HG03064 (cell line): Measurements from ENCODE around the gene TIMM44.

Source experiments
- ATAC-seq: cut with Tn5 transposase; IDR thresholded peaks from one replicate; pipeline ENCODE4 v1.9.1; 2021; ENCODE audit warnings: low read depth; ENCODE audit not compliant: unreplicated experiment

Gene TIMM44

DNA sequence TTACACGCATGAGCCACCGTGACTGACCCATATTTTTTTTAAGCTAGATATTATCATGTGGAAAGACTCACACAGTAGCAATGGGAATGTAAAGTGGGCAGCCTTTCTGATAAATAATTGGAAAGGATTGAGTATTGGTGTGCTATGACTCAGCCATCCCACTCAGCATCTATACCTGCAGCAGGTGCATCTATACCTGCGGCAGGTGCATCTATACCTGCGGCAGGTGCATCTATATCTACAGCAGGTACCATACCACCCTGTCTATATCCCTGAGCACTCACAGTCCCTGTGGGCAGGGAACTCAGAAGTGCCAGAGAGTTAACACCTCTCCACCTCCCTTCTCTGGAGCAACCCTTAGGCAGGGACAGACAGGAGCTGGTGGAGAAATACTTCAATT is 60.4 kb downstream of the TIMM44 start:
- ATAC-seq = no peak

DNA sequence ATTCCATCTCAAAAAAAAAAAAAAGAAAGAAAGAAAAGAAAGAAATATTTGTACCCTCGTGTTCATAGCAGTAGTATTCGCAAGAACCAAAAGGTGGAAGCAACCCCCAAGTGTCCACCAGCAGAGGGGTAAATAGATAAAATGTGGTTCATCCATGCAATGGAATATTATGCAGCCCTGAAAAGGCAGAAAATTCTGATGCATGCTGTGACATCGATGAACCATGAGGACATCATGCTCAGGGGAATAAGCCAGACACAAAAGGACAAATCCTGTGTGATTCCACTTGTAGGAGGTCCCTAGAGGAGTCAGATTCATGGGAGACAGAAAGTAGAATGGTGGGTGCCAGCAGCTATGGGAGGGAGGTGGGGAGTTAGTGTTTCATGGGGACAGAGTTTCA is 61.6 kb downstream of the TIMM44 start:
- ATAC-seq = no peak

DNA sequence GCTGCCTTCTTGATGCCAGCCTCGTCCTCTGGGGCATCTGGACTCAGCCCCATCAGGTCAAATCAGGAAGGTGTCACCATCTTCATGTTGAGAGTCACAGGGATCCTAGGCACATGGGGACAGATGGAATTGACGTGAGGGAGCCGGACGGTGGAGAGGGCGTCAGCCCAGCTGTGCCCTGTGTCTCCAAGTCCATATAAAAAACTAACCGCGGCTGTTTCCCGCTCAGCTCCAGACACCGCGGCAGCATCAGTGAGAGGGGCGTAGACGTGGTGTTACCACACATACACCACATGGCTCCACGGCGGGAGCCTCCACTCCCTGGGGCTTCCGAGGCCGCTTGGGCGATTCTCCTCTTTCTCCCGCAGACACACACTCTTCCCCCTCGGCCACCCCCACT is 63.6 kb downstream of the TIMM44 start:
- no peak for ATAC-seq

DNA sequence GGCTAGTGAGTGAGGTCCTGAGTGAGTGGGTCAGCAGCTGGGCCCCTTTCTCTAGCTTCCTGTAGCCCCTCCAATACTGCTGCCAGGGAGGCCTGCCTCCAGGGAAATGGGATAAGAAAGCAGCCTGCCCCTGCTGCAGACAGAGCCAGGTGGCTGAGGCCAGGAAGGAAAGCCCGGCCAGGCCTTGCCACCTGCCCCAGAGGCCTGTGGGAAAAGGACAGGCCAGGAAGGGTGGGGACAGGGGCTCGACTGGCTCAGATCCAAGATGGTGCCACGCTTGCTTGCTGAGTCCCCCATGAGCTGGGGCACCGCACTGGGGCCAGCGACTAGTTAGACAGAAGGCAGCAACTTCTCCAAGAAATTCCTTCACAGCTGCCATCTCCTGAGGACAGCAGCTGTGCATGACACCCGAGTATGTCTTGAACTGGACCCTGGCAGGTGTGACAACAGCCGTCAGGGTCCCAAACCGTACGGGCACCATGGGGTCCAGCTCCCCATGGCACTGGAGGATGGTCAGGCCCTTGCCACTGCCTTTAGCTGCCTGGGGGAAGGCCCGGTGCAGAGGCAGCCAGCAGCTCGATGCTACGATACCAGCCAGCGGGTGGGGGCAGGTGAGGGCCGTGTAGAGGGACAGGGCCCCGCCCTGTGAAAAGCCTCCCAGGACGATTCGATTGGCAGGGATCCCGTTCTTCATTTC is 64.2 kb downstream of the TIMM44 start:
- no peak for ATAC-seq

DNA sequence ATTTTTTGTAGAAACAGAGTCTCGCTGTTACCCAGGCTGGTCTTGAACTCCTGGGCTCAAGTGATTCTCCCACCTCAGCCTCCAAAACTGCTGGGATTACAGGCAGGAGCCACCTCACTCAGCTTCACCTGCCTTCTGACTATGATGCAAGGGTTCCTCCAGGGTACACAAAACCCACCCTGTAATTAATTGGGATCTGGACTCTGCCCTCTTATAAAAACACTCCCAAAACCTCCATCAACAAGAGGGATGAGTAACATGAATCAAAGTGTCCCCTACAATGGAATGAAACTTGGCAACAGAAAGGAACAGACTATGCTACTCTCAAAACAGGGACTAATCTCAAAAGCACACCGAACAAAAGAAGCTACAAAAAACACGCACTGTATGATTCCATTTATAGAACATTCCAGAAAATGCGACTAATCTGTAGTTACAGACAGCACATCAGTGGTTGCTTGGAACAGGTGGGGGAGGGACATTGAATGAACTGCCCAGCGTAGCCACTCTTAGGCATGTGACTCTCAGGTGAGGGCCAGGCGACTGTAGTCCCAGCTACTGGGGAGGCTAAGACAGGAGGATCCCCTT is 66.1 kb downstream of the TIMM44 start:
- no peak for ATAC-seq
